ENCODE measurements around the gene SPATA33. TPM values are rescaled to one million over a fixed set of nuclear protein-coding genes. Genes with fewer than 3 reads are reported as not detected.
"Not testable (repeated sequence)": the region's sequence is repeated elsewhere in the genome, so short reads cannot be mapped to it uniquely, and the experiment has no call there.

SPATA33 gene
- total RNA-seq, 1 donor from 2014 or later = 3.0 TPM

GRCh38 chr16:89629827-89630610 lies 27.6 kb upstream of the SPATA33 start:
- no peak for DNase-seq

- DNase-seq = no peak
Observed at GRCh38 chr16:89633064-89633631, 24.5 kb upstream of the SPATA33 start.

- not testable (repeated sequence) for DNase-seq
Observed at GRCh38 chr16:89634463-89635385, 22.9 kb upstream of the SPATA33 start.

- DNase-seq = no peak
Observed at GRCh38 chr16:89636663-89637062, 21.0 kb upstream of the SPATA33 start.

GRCh38 chr16:89637379-89637778 lies 20.3 kb upstream of the SPATA33 start:
- no peak for DNase-seq

- DNase-seq = no peak
Observed at GRCh38 chr16:89638455-89638854, 19.2 kb upstream of the SPATA33 start.

GRCh38 chr16:89639385-89639784 lies 18.3 kb upstream of the SPATA33 start:
- DNase-seq = no peak

GRCh38 chr16:89641458-89642119 lies 16.0 kb upstream of the SPATA33 start:
- no peak for DNase-seq

- no peak for DNase-seq
Observed at GRCh38 chr16:89642574-89642973, 15.1 kb upstream of the SPATA33 start.

GRCh38 chr16:89643769-89644300 lies 13.8 kb upstream of the SPATA33 start:
- no peak for DNase-seq

- DNase-seq = no peak
Observed at GRCh38 chr16:89645122-89645521, 12.5 kb upstream of the SPATA33 start.

- no peak for DNase-seq
Observed at GRCh38 chr16:89646270-89646669, 11.4 kb upstream of the SPATA33 start.

- DNase-seq = no peak
Observed at GRCh38 chr16:89646906-89647305, 10.7 kb upstream of the SPATA33 start.

- no peak for DNase-seq
Observed at GRCh38 chr16:89651584-89651983, 6.1 kb upstream of the SPATA33 start.

- no peak for DNase-seq
Observed at GRCh38 chr16:89653656-89654295, 3.9 kb upstream of the SPATA33 start.

- no peak for DNase-seq
Observed at GRCh38 chr16:89655062-89655643, 2.5 kb upstream of the SPATA33 start.

- DNase-seq = no peak
Observed at GRCh38 chr16:89656435-89657121, 1.1 kb upstream of the SPATA33 start.

GRCh38 chr16:89658221-89658879 lies 714 bp downstream of the SPATA33 start:
- DNase-seq = peak; percentile 10

- DNase-seq = no peak
Observed at GRCh38 chr16:89660146-89660545, 2.5 kb downstream of the SPATA33 start.

- no peak for DNase-seq
Observed at GRCh38 chr16:89661215-89661614, 3.6 kb downstream of the SPATA33 start.

Measured in tongue (tissue), 2 donors.